Endothelial cell (in vitro differentiated cells): ENCODE results near the gene PLEKHO1. TPM values are rescaled to one million over a fixed set of nuclear protein-coding genes. Genes with fewer than 3 reads are reported as not detected.

ENCODE experiments used
- DNase-seq: peaks from one replicate; pipeline ENCODE4 v3.0.0; 2021; ENCODE audit warnings: low spot score
- H3K27ac Mint-ChIP-seq: one replicate; pipeline ENCODE4 v1.8.0; 2021; ENCODE audit warnings: mixed read lengths, inconsistent platforms; ENCODE audit not compliant: unreplicated experiment
- H3K27me3 Mint-ChIP-seq: one replicate; pipeline ENCODE4 v1.8.0; 2021; ENCODE audit warnings: mild to moderate bottlenecking, moderate library complexity, mixed read lengths, inconsistent platforms; ENCODE audit not compliant: unreplicated experiment
- H3K36me3 Mint-ChIP-seq: one replicate; pipeline ENCODE4 v1.8.0; 2021; ENCODE audit warnings: mild to moderate bottlenecking, low read depth, mixed read lengths, inconsistent platforms; ENCODE audit not compliant: unreplicated experiment
- H3K4me1 Mint-ChIP-seq: one replicate; pipeline ENCODE4 v1.8.0; 2021; ENCODE audit warnings: mild to moderate bottlenecking, mixed read lengths, inconsistent platforms; ENCODE audit not compliant: unreplicated experiment
- H3K4me3 Mint-ChIP-seq: one replicate; pipeline ENCODE4 v1.8.0; 2021; ENCODE audit warnings: mild to moderate bottlenecking, mixed read lengths, inconsistent platforms; ENCODE audit not compliant: unreplicated experiment
- H3K9me3 Mint-ChIP-seq: one replicate; pipeline ENCODE4 v1.8.0; 2021; ENCODE audit warnings: mixed read lengths, inconsistent platforms; ENCODE audit not compliant: unreplicated experiment
- total RNA-seq: library from RNA; stranded (reverse); fragmentation: NEBNext Ultra II Directional; extraction: Animal tissue kit (Norgen Biotek cat#: 25700); gene quantifications from one replicate; pipeline ENCODE4 v1.2.1, GENCODE V29; 2021; ENCODE audit not compliant: unreplicated experiment
- TF ChIP-seq, protein P1 (sequence below): fragments of 200-600 bp; sonication (generic); IDR thresholded peaks from one replicate; pipeline ENCODE4 v1.5.0; 2021; ENCODE audit warnings: antibody characterized with exemption; ENCODE audit not compliant: unreplicated experiment

PLEKHO1 gene
- total RNA-seq, 1 donor from 2014 or later, result 71.6 TPM

DNA sequence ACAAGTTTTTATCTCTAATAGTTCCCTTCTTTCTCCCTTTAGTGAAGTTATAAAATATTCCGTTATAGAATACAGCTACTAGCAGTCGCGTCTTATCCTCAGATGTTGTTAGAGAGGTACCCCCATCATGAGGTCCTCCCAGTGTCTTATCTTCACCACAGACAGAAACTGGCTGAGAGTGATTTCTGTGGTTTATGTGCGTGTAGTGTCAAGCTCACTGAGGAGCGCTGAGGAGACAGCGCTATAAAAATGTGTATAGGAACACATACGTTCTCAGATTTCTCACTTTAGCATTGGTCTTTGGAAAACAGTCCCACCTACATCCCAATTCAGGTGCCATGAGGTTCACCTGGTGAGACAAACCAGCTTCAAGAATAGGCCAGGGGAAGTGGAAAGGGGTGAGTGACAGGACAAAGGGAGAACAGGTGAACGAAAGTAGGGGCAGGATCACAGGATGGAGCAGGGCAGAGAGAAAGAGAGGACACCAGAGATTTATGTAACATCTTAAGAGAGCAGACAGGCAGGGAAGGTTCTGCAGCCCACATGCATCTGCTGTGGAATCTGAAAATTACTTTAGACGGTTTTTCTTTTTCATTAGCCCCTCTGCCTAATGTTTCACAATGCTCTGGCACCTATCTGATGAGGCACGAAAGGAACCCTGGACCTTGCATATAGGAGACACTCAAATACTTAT is 2.7 kb upstream of the PLEKHO1 start:
- no peaks in the 10 kb centered on the region for H3K9me3 Mint-ChIP-seq
- no peak overlapping the region for H3K27ac Mint-ChIP-seq
- TF ChIP-seq, protein P1, sequence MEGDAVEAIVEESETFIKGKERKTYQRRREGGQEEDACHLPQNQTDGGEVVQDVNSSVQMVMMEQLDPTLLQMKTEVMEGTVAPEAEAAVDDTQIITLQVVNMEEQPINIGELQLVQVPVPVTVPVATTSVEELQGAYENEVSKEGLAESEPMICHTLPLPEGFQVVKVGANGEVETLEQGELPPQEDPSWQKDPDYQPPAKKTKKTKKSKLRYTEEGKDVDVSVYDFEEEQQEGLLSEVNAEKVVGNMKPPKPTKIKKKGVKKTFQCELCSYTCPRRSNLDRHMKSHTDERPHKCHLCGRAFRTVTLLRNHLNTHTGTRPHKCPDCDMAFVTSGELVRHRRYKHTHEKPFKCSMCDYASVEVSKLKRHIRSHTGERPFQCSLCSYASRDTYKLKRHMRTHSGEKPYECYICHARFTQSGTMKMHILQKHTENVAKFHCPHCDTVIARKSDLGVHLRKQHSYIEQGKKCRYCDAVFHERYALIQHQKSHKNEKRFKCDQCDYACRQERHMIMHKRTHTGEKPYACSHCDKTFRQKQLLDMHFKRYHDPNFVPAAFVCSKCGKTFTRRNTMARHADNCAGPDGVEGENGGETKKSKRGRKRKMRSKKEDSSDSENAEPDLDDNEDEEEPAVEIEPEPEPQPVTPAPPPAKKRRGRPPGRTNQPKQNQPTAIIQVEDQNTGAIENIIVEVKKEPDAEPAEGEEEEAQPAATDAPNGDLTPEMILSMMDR, result no peak
- H3K36me3 Mint-ChIP-seq, result peaks cover 15% of the 10 kb centered on the region
- DNase-seq, result no peak
- no peak overlapping the region for H3K4me3 Mint-ChIP-seq
- peaks cover 13% of the 10 kb centered on the region for H3K27me3 Mint-ChIP-seq
- H3K4me1 Mint-ChIP-seq, result peaks cover 24% of the 10 kb centered on the region

DNA sequence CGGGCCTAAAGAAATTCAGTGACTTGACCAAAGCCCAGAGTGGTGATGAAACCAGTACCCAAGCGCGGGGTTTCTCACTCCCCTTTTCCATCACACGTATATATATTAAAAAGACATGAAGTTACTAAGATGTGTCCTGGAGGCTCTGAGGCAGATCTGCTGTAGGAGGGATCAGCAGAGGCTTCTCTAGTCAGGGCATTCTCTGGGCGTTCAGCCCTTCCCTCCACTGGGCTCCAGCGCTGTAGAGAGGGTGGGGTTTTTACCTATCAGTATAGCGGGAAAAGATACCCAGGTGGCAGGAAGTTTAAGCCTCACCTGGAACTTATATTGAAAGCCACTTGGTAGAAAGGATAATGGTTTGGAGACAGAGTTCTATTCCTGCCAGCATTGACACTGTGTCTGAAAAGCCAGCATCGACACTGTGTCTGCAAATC is 862 bp upstream of the PLEKHO1 start:
- no peaks in the 10 kb centered on the region for H3K9me3 Mint-ChIP-seq
- peaks cover 23% of the 10 kb centered on the region for H3K36me3 Mint-ChIP-seq
- peaks cover 38% of the 10 kb centered on the region for H3K4me1 Mint-ChIP-seq
- peak overlapping the region; percentile 80 for H3K27ac Mint-ChIP-seq
- H3K4me3 Mint-ChIP-seq, result peak overlapping the region; percentile 97
- no peak for DNase-seq
- H3K27me3 Mint-ChIP-seq, result peaks cover 14% of the 10 kb centered on the region
- TF ChIP-seq, protein P1, result no peak

DNA sequence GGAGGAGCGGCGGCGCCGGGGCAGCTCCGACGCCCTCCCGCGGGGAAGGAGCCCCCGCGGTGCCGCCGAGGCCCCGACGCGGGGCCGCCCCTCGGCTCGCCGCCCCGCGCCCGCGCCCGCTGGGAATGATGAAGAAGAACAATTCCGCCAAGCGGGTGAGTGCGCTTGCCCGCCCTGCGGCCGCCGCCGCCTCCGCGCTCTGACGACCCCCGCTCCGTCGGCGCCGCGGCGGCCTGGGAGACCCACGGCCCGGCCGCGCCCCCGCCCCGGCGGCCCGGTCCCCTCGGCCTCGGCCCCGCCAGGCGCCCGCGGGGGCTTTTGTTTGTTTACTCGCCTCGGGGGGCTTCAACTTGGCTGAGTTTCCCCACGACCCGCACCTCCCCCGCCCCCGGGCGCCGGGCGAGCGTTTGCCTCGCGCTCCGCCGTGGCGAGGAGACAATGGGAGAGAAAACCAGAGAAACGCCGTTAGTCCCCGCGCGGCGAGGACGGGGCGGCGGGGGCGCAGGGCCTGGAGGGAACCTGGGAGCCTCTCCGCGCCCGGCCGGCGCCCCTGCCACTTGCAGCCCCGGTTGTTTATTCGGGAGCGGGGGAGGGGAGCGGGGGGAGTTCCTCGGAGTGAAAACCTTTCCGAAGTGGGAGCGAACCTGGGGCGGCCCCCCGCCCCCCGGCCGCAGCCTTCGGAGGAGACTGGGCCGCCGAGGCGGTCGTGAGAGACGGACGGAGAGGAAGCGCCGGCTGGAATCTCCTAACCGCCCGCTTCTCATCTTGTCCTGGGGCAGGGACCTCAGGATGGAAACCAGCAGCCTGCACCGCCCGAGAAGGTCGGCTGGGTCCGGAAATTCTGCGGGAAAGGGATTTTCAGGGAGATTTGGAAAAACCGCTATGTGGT is 661 bp downstream of the PLEKHO1 start:
- H3K4me1 Mint-ChIP-seq, result peaks cover 42% of the 10 kb centered on the region
- no peaks in the 10 kb centered on the region for H3K9me3 Mint-ChIP-seq
- H3K27ac Mint-ChIP-seq, result peak overlapping the region; percentile 81
- peak; percentile 43 for DNase-seq
- peak overlapping the region; percentile 98 for H3K4me3 Mint-ChIP-seq
- peaks cover 14% of the 10 kb centered on the region for H3K27me3 Mint-ChIP-seq
- TF ChIP-seq, protein P1, result no peak
- peaks cover 38% of the 10 kb centered on the region for H3K36me3 Mint-ChIP-seq

DNA sequence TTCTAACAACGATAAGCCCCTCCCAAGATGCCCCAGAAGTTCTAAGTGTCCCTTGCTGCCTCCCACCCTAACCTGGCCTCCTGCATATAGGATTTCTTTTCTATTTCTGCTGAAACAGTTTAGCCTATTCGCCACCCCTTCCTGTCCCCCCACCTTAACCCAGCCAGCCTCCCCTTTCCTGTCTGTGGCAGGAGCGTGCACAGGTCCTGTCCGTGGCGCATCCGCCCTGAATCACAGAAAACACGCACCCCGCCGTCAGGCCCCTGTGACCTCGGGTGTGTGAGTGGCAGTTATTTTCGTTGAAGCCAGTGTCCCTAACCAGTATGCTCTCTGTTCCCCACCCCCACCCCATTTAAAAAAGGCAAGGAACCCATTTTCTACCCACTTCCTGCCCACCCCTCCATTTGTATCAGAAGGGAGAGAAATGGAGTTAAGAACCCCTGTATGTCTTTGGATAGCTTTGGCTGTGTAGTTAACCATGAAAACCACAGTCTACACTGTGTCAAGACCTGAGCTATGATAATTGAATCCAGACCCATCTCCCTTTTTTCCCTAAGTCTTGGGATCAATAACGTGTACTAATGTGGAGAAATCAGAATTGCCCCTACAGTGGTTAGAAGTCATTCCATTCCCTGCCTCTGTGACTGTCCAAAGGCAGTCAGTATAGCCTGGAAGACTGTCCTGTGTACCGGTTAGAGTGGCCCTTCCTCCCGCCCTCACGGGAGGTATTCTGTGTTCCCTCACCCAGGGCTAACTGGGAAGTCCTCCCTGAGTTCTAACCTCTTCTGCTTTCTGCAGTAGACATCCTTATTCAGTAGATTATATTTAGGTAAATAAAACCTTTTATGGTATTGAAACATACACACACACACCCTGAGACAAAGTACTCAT is 1.8 kb downstream of the PLEKHO1 start:
- TF ChIP-seq, protein P1, result no peak
- H3K4me1 Mint-ChIP-seq, result peaks cover 42% of the 10 kb centered on the region
- H3K36me3 Mint-ChIP-seq, result peaks cover 48% of the 10 kb centered on the region
- peaks cover 14% of the 10 kb centered on the region for H3K27me3 Mint-ChIP-seq
- peak overlapping the region; percentile 81 for H3K27ac Mint-ChIP-seq
- peak overlapping the region; percentile 98 for H3K4me3 Mint-ChIP-seq
- DNase-seq, result no peak
- H3K9me3 Mint-ChIP-seq, result no peaks in the 10 kb centered on the region
